ENCODE data around the gene PSORS1C1. TPM values are rescaled to one million over a fixed set of nuclear protein-coding genes. Genes with fewer than 3 reads are reported as not detected.

The PSORS1C1 gene
- total and polyA plus RNA-seq, 2 of the 4 experiments (the other 2 are of a cell fraction): 0.36 to 1.1 TPM

GRCh38 chr6:31107052-31107451 is 7.5 kb upstream of the PSORS1C1 start:
- no peaks in the 10 kb centered on the region for H3K36me3 ChIP-seq (ENCODE audit: control insufficient read depth, insufficient read depth, low read length)
- H2BK5ac ChIP-seq (ENCODE audit: low read depth, low read length, poor library complexity, severe bottlenecking): no peak overlapping the region
- H3K4ac ChIP-seq (ENCODE audit: low read depth, low read length): no peak overlapping the region
- H3K9me3 ChIP-seq (ENCODE audit: control insufficient read depth, insufficient read depth, low read length): no peaks in the 10 kb centered on the region
- intact Hi-C loops (cut with micrococcal nuclease) (no loop called here), in situ Hi-C loops (cut with MboI; ENCODE audit: low sequenced_read_pairs) (no loop called here), dilution Hi-C loops (cut with HindIII; ENCODE audit: low sequenced_read_pairs, unreplicated experiment) (no loop called here)
- no peak overlapping the region for H4K5ac ChIP-seq (ENCODE audit: low read depth, low read length)
- no peak overlapping the region for H3K9ac ChIP-seq (ENCODE audit: low read depth, low read length)
- BruUV-seq (replicated peaks): no TSS peak
- no peak overlapping the region for H2AK5ac ChIP-seq (ENCODE audit: low read depth, low read length)
- H3K14ac ChIP-seq (replicated peaks; ENCODE audit: low read depth, low read length): no peak overlapping the region
- no CpG with 5 or more reads among the region's 4 CpGs for WGBS, 2 experiments (ENCODE audit: extremely low coverage in 2 of 2, insufficient read length in 1 of 2)
- ChIA-PET CTCF (no interaction called here), POLR2A (ENCODE audit: unreplicated experiment) (no interaction called here)
- H3K27me3 ChIP-seq (ENCODE audit: control insufficient read depth, insufficient read depth, low read length): peaks cover 38% of the 10 kb centered on the region
- DNase-seq: no peak
- no peaks in the 10 kb centered on the region; the same call in 1 of the 2 replicates for H3K9me1 ChIP-seq (ENCODE audit: insufficient read depth, low read length)
- H2BK15ac ChIP-seq (ENCODE audit: low read depth, low read length): no peak overlapping the region
- no peak overlapping the region for H2BK20ac ChIP-seq (ENCODE audit: low read depth, low read length)
- H2BK120ac ChIP-seq (ENCODE audit: low read depth, low read length): no peak overlapping the region
- no peak overlapping the region for H3K27ac ChIP-seq (ENCODE audit: insufficient read depth, low read length)
- no peak overlapping the region for H3K56ac ChIP-seq (ENCODE audit: extremely low read depth, insufficient read depth, low read length)
- no peak overlapping the region for H2AFZ ChIP-seq (replicated peaks; ENCODE audit: low read length, poor library complexity)
- no peak overlapping the region for H3K18ac ChIP-seq (ENCODE audit: low read depth, low read length)
- no peaks in the 10 kb centered on the region for H3K79me1 ChIP-seq (ENCODE audit: low read depth in 1 of 2, low read length in 2 of 2)
- H4K91ac ChIP-seq (ENCODE audit: insufficient read depth, low read depth, low read length): no peak overlapping the region
- no peak overlapping the region for H2AK9ac ChIP-seq (replicated peaks; ENCODE audit: low read depth, low read length, poor library complexity)
- no peak overlapping the region for H4K8ac ChIP-seq (ENCODE audit: low read depth in 2 of 2, low read length in 2 of 2)
- TF ChIP-seq NFE2L2 (IDR thresholded peaks at IDR 0.05; ENCODE audit: low read depth, low read length): no peak
- TF ChIP-seq RCOR1 (IDR thresholded peaks at IDR 0.05; ENCODE audit: insufficient replicate concordance, low read length): no peak
- no peak for TF ChIP-seq RAD21 (IDR thresholded peaks at IDR 0.05; ENCODE audit: low read length)
- TF ChIP-seq MXI1 (IDR thresholded peaks at IDR 0.05; ENCODE audit: borderline replicate concordance, low read depth, low read length): no peak
- no peak for TF ChIP-seq SMC3 (IDR thresholded peaks at IDR 0.05; ENCODE audit: low read depth, low read length)
- no peak for TF ChIP-seq MAZ (IDR thresholded peaks at IDR 0.05; ENCODE audit: borderline replicate concordance, low read depth, low read length)
- TF ChIP-seq ELK1 (IDR thresholded peaks at IDR 0.05; ENCODE audit: borderline replicate concordance, low read depth, low read length): no peak
- no peak overlapping the region for H3K4me3 ChIP-seq (ENCODE audit: insufficient read depth, low read depth, low read length)
- no peak overlapping the region for H3K4me2 ChIP-seq (ENCODE audit: low read depth, low read length)
- no peak for ATAC-seq (ENCODE audit: low read depth)
- H3K23ac ChIP-seq (ENCODE audit: low read depth, low read length): no peak overlapping the region
- H3K4me1 ChIP-seq (ENCODE audit: control insufficient read depth, insufficient read depth, low read length): no peaks in the 10 kb centered on the region
- H4K20me1 ChIP-seq (ENCODE audit: insufficient read depth, low read length): no peaks in the 10 kb centered on the region
